ENCODE data around the gene CLEC19A. TPM values are rescaled to one million over a fixed set of nuclear protein-coding genes. Genes with fewer than 3 reads are reported as not detected.

Gene CLEC19A
- total and polyA plus RNA-seq, 2 donors (not counting 3 experiments of a cell fraction or from before 2014, with no cell fraction given): not detected

DNA sequence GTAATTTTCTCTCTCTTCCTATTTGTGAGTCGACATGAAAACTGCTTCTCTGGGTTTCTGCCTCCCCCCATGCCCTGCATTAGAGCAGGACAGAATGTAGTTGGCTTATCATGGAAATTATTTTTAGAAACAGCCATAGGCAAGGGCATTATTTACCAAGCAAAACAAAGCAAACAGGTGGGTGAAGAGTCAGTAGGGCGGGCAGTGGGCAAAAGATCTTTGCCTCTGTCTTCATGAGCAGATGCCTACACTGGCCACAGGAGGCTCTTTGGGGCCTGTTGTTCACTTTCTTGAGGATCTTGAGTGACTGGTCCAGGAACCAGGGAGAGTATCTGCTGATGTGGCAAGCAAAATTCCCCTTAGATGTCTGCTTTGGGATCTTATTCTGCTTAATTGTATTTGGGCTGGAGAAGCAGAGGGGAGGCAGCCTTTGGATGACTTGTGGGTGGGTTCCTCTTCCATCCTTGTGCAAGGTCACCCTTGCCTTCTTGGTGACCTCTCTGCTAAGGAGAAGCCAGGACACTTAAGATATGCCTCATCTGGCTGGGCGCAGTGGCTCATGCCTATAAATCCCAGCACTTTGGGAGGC lies 42.5 kb upstream of the CLEC19A start:
- Histone ChIP-seq H3K79me2 (ENCODE audit: control insufficient read depth, insufficient read depth, low read length) (no peaks in the 10 kb centered on the region), H3K4me1 (ENCODE audit: control insufficient read depth, extremely low read depth, insufficient read depth, low read length) (no peaks in the 10 kb centered on the region), H3K27ac (ENCODE audit: insufficient read depth, low read depth, low read length) (no peak overlapping the region), H4K20me1 (replicated peaks; ENCODE audit: control insufficient read depth, extremely low read depth, insufficient read depth, low read length) (no peaks in the 10 kb centered on the region), H3K27me3 (ENCODE audit: control insufficient read depth in 2 of 2, insufficient read depth in 2 of 2, low read length in 2 of 2) (no peaks in the 10 kb centered on the region), H3K4me2 (ENCODE audit: insufficient read depth, low read length) (no peak overlapping the region), H3K4me3 (replicated peaks in 1 of 3; ENCODE audit: insufficient read depth in 1 of 3, low read depth in 1 of 3, low read length in 3 of 3) (no peak overlapping the region), H3K9ac (replicated peaks; ENCODE audit: extremely low read depth, insufficient read depth, low read length) (no peak overlapping the region), H3K9me3 (replicated peaks; ENCODE audit: control insufficient read depth, insufficient read depth, low read length) (no peaks in the 10 kb centered on the region), H2AFZ (ENCODE audit: low read depth, low read length) (no peak overlapping the region), H3K9me1 (replicated peaks; ENCODE audit: control insufficient read depth, extremely low read depth, insufficient read depth, low read length) (no peaks in the 10 kb centered on the region), H3K36me3 (ENCODE audit: control insufficient read depth in 2 of 2, extremely low read depth in 1 of 2, insufficient read depth in 2 of 2, low read length in 2 of 2) (no peaks in the 10 kb centered on the region)
- TF ChIP-seq POLR2A (IDR thresholded peaks at IDR 0.05; ENCODE audit: low read depth, low read length) (no peak), GATA2 (IDR thresholded peaks at IDR 0.05; ENCODE audit: insufficient read depth, insufficient read length, low read depth, low read length) (no peak), CTCF (IDR thresholded peaks at IDR 0.05; ENCODE audit: extremely low read depth in 1 of 2, insufficient read depth in 1 of 2, low read depth in 1 of 2, low read length in 2 of 2) (no peak), FOS (IDR thresholded peaks at IDR 0.05; ENCODE audit: borderline replicate concordance, insufficient read depth, low read length) (no peak), POLR2AphosphoS5 (IDR thresholded peaks at IDR 0.05; ENCODE audit: insufficient read depth, low read depth, low read length) (no peak), MYC (IDR thresholded peaks at IDR 0.05; ENCODE audit: low read depth, low read length) (no peak), JUN (IDR thresholded peaks at IDR 0.05; ENCODE audit: borderline replicate concordance, insufficient read depth, insufficient read length, low read depth) (no peak), EZH2 (IDR thresholded peaks at IDR 0.05; ENCODE audit: borderline replicate concordance, low read depth, low read length, severe bottlenecking) (no peak)
- TF ChIP-seq, protein P1, sequence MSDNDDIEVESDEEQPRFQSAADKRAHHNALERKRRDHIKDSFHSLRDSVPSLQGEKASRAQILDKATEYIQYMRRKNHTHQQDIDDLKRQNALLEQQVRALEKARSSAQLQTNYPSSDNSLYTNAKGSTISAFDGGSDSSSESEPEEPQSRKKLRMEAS (IDR thresholded peaks at IDR 0.05; ENCODE audit: insufficient read depth, insufficient read length): no peak
- ChIA-PET CTCF (interaction anchor here (1.2 kb wide), 1 partner anchor 63 kb away, joined by 3 read pairs; no protein-coding TSS in a partner anchor), POLR2A (no interaction called here)
- BruUV-seq (replicated peaks): no TSS peak
- dilution Hi-C loops (cut with MboI; ENCODE audit: extremely low pct_ligation_motif_present, low sequenced_read_pairs) (no loop called here), intact Hi-C loops (cut with micrococcal nuclease) (no loop called here)
- DNase-seq (ENCODE audit: low read depth, low spot score): no peak
- FAIRE-seq: no peak

All from endothelial cell of umbilical vein (primary cell).